ENCODE data around the gene EML4.

EML4 gene

DNA sequence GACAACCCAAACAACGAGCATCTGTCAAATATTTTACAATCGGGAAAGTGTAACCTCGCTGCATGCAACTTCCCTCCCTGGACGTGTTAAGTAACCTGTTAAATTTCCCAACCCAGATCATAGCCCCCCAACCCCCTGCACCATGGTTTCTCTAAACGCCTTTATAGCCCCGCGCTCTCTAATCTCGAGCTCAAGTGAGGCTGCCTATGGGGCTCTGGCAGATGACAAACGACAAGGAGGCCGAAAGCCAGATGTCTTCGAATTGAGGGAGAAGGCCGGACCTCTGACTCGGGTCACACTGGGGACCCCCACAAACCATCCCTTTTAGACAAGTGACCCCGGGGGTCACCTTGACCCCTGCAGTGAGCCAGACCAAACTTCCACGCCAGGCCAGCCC, 191.3 kb downstream of the EML4 start:
- no peak for DNase-seq (ENCODE audit: extremely low read depth, low read depth)
- TF ChIP-seq, protein P1, sequence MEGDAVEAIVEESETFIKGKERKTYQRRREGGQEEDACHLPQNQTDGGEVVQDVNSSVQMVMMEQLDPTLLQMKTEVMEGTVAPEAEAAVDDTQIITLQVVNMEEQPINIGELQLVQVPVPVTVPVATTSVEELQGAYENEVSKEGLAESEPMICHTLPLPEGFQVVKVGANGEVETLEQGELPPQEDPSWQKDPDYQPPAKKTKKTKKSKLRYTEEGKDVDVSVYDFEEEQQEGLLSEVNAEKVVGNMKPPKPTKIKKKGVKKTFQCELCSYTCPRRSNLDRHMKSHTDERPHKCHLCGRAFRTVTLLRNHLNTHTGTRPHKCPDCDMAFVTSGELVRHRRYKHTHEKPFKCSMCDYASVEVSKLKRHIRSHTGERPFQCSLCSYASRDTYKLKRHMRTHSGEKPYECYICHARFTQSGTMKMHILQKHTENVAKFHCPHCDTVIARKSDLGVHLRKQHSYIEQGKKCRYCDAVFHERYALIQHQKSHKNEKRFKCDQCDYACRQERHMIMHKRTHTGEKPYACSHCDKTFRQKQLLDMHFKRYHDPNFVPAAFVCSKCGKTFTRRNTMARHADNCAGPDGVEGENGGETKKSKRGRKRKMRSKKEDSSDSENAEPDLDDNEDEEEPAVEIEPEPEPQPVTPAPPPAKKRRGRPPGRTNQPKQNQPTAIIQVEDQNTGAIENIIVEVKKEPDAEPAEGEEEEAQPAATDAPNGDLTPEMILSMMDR (IDR thresholded peaks at IDR 0.05; ENCODE audit: low read depth, low read length, missing control alignments) = no peak
- H3K4me3 ChIP-seq (replicated peaks; ENCODE audit: low read depth, low read length) = peak overlapping the region; percentile 84

DNA sequence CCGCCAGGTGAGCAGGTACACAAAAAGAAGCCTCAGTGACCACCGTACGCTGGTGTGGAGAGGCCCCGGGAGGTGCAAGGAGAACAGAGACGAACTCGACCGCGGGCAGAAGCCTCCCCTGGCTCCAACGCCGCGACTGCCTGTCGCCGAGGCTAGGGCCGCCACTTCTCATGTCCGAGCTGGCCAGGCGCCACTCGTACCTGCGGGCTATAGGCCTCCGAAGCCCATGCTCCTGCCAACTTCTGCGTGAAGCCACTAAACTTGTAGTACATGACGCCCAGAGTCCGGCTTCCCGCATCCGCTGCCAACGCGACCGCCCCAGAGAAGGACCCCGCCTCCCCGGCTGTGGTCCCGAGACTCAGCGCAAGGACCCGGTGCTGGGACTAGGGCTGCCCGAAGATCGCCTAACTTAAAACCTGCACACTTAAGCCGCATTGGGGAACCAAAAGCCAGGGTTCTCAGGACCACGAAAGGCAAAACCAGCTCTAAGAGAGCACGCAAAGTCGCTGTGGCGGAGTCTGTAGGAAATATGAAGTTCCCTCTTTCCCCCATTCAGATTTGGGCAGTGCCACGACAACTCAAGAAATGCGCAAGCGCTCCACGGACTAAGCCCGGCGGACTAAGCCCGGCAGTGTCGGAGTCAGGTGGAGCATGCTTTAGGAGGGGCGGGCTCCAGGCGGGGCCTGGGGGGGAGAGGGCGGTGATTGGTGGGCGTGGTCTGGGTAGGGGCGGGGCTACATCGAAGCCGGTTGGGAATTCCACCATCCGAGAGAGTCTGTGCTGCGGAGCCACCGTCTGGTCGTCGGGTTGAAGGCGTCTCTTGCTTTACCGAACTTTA, 192.0 kb downstream of the EML4 start, which contains the start of gene COX7A2L:
Gene COX7A2L, minus strand, starts transcription at position 328 of the 838 bp plus-strand sequence. Its CDS starts 56 bp downstream, at position 272.
- TF ChIP-seq, protein P1 (IDR thresholded peaks at IDR 0.05; ENCODE audit: low read depth, low read length, missing control alignments) = peak; percentile 10
- peak; percentile 87 for DNase-seq (ENCODE audit: extremely low read depth, low read depth)
- peak within 1 kb of the TSS; percentile 84 for H3K4me3 ChIP-seq (replicated peaks; ENCODE audit: low read depth, low read length)

DNA sequence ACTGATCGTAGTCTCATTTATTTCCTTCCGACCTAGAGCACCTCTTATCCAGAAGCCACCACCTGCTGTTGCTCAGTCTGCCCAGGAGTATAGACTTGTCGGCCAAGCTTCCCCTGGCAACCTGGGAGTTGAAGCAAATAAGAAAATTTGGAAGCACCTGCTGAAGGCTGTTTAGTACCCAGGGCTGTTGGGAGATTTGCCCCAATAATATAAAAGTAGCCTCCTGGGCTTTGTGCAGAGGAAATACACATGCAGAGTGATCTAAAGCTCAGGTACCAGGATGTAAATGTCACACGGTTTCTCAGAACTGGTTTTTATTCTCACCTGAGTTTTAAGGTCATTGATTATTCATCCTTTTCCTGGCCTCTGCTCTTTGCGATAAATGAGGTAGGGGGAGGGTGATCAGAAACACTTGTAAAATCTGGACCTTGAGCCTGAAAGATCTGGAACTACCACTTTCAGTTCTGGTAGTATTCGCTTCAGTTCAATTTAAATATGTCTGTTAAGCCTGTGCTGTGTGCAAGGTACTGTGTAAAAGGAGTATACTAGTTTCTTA, 192.7 kb downstream of the EML4 start:
- TF ChIP-seq, protein P1 (IDR thresholded peaks at IDR 0.05; ENCODE audit: low read depth, low read length, missing control alignments) = no peak

DNA sequence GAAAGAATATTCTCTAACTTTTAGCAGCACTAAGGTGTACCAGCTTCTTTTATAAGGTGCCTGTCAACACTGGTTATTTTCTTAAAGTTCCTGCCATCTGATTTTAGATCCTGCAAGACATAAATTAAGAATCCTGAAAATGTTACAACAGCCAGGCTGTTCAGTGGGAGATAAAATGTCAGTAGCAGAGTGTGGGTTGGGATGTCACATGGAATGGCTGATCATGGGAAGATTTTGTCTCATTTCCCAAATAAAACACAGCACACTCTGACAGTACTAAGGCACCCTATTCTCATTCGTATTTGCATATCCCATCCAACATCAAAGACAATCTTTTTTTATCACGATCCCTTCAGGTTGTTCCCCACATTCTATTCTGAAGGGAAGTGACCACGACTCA, 194.3 kb downstream of the EML4 start:
- DNase-seq (ENCODE audit: extremely low read depth, low read depth) = no peak
- TF ChIP-seq, protein P1 (IDR thresholded peaks at IDR 0.05; ENCODE audit: low read depth, low read length, missing control alignments) = no peak
- H3K4me3 ChIP-seq (replicated peaks; ENCODE audit: low read depth, low read length) = no peak overlapping the region

More for the DNA sequence above, 192.7 kb downstream of the EML4 start:
- DNase-seq (ENCODE audit: extremely low read depth, low read depth) = no peak
- H3K4me3 ChIP-seq (replicated peaks; ENCODE audit: low read depth, low read length) = peak overlapping the region; percentile 84

DNA sequence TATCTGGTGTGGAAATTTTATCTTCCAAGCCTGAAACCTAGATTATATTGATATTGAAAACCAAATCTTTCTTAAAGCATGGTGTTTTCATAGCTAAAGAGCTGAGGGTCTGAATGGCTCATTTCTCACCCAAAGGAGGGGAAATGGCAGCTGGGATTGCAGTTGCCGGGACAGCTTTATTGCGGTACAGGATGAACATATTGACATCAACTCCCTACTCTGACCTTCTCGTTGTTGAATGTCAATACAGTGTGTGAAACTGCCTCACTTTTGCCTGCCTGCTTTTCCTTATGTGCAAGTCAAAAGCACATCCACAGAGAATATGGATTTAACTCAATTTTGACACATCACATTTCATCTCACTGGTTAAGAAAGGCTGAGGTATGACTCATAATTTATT, 195.5 kb downstream of the EML4 start:
- DNase-seq (ENCODE audit: extremely low read depth, low read depth) = no peak
- H3K4me3 ChIP-seq (replicated peaks; ENCODE audit: low read depth, low read length) = no peak overlapping the region
- TF ChIP-seq, protein P1 (IDR thresholded peaks at IDR 0.05; ENCODE audit: low read depth, low read length, missing control alignments) = no peak

DNA sequence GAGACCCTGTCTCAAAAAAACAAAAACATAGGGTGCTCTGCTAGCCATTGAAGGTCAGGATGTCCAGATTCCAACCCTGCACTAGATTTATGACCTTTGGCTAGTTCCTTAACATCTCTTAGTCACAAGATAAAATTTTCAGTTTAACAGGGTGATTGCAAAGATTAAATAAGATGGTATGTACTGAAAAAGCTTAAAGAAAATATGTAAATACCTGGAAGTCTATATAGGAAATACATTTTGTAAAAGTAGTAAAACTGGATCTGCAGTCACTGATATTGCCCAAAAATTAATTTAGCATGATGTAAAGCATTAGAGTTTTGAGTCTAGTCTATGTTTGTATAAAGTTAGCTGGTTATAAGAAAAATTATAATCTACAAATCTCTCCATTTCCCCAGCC, 197.3 kb downstream of the EML4 start:
- TF ChIP-seq, protein P1 (IDR thresholded peaks at IDR 0.05; ENCODE audit: low read depth, low read length, missing control alignments) = no peak
- no peak for DNase-seq (ENCODE audit: extremely low read depth, low read depth)
- no peak overlapping the region for H3K4me3 ChIP-seq (replicated peaks; ENCODE audit: low read depth, low read length)

All from HFF-Myc (cell line).